Activated T-helper 9 cell treated with anti-CD3 and anti-CD28 coated beads, Interleukin-2, amount 50 U/mL, for 16 hours (primary cell): ENCODE results near the gene PGGHG.
A peak's percentile ranks its signal among the peaks of the same experiment; 100 is the strongest.

Experiments
- DNase-seq: peaks from one replicate; pipeline ENCODE4 v3.0.0-alpha.2; 2020; ENCODE audit warnings: low read depth

PGGHG gene

GRCh38 chr11:285021-285893 is 3.7 kb upstream of the PGGHG start:
- DNase-seq, result no peak

- DNase-seq, result no peak
These were observed 3.1 kb upstream of the PGGHG start for GRCh38 chr11:285894-286220.

GRCh38 chr11:286977-287820 is 1.7 kb upstream of the PGGHG start:
- peak; percentile 45 for DNase-seq

DNA sequence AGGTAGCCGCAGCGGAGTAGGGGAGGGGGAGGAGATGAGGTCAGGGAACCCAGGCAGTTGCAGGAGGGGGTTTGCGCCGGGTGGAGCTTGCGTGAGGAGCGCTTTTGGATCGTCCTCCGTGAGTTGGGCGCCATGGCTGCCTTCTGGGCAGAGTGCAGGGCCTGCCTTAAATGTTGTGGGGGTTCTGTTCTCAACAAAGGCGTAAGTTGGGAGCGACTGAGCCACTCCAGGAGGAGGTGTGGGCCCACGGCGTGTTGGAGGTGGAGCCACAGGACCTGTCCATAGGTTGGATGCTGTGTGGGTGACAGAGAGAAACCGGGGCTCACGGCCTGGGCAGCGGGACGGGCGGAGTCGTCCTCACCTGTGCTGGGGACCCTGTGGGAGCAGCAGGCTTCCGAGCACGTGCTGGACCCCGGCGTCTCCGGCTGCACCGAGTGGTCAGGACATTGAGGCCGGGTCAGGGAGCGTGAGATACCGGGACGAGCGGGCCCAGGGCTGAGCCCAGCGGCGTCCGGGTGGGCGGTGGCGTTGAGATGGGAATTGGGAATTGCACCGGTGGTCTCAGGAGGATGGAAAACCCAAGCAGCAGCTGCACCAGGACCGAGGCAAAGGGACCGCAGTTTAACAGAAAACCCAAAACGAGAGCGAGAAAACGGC is 977 bp upstream of the PGGHG start:
- no peak for DNase-seq

GRCh38 chr11:289398-289711 is 429 bp downstream of the PGGHG start:
- no peak for DNase-seq

GRCh38 chr11:289712-290620 is 1.0 kb downstream of the PGGHG start:
- no peak for DNase-seq

GRCh38 chr11:290621-291231 is 1.8 kb downstream of the PGGHG start:
- no peak for DNase-seq

- DNase-seq, result no peak
These were observed 2.6 kb downstream of the PGGHG start for GRCh38 chr11:291281-292210.

GRCh38 chr11:292211-293121 is 3.5 kb downstream of the PGGHG start:
- DNase-seq, result no peak

DNA sequence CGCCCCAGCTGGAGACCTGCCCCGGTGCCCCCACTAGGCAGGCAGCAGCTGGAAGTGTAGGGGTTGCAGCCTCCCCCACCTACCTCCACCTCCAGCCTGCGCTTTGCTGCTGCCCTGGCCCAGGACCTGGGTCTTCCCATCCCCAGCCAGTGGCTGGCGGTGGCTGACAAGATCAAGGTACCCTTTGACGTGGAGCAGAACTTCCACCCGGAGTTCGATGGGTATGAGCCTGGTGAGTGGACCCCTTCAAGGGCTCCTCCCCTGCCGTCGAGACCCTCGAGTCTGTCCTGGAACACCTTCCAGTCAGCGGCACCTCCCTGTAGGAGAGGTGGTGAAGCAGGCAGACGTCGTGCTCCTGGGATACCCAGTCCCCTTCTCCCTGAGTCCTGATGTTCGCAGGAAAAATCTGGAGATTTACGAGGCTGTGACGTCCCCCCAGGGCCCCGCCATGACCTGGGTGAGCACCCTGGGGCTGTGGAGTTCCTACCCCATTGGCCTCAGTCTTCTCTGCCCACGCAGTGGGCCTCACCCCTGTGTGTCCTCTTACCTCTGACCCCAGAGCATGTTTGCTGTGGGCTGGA is 4.4 kb downstream of the PGGHG start:
- no peak for DNase-seq

DNA sequence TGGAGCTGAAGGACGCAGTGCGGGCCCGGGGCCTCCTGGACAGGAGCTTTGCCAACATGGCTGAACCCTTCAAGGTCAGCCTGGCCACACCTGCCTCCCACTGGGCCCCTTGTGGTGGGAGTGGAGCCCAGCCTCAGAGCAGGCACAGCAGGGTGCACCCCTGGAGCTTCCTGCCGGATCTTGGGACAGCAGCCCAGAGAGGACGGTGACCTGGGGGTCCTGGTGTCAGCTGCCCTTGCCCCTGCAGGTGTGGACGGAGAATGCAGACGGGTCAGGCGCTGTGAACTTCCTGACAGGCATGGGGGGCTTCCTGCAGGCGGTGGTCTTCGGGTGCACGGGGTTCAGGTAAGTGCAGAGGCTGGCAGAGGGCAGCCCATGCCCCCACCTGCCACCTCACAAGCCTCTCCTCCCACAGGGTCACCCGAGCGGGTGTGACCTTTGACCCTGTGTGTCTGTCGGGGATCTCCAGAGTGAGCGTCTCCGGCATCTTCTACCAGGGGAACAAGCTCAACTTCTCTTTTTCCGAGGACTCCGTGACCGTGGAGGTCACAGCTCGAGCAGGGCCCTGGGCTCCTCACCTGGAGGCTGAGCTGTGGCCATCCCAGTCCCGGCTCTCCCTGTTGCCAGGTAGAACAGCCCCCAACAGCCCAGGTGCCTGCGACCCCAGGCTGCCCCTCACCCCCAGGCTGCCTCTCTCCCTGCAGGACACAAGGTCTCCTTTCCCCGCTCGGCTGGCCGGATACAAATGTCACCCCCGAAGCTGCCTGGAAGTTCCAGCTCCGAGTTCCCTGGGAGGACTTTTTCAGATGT is 5.1 kb downstream of the PGGHG start:
- DNase-seq, result no peak

DNA sequence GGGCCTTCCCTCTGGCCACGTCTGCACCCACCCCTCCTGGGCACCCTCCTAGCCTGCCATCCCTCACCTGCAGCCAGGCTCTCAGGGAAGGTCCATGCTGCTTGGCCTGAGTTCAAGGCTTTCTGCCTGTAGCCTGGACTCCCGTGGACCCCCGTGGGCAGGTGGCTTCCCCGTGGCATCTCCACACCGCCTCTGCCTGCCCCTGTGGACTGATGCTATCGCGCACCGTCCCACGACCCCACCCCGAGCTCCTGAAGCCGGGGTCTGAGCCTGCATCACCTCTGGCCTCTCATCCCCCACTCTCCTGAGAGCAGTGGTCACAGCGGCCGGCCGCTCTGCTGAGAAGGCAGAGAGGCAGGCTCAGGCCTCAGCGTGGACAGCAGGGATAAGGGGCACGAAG is 5.9 kb downstream of the PGGHG start:
- DNase-seq, result no peak

GRCh38 chr11:295351-296170 is 6.6 kb downstream of the PGGHG start:
- DNase-seq, result no peak

DNA sequence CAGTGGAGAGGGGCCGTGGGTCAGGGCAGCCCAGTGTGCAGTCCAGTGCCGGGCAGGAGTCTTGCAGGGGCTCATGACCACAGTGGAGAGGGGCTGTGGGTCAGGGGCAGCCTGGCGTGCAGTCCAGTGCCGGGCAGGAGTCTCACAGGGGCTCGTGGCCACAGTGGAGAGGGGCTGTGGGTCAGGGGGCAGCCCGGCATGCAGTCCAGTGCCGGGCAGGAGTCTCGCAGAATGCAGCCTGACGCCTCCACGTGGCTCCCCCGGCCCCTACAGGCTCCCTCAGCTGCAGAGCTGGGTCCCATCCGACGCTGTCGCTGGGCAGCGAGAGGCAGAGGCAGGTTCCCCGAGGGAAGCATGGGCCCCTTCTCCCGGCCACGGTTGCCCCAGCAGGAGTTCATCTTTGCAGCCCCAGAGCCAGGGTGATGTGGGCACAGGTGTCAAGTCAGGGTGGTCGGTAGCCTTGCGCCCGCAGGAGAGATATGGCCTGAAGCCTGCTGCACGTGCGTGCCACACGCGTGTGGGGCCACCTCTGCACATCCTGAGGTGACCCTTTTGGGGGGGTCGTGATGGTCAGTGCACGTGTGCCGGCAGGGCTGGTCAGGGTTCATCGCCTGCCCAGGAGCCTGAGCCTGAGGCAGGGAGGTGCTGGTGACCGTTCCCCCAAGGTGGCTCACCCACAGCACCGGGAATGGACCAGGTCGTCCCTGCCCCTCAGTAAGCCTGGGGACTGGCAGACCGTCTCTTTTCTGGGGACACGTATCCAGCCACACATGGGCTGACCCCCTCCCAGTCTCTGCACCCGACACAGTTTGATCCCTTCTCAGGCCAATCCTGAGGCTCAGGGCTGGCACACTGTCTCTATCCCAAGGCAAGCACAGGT is 7.5 kb downstream of the PGGHG start:
- no peak for DNase-seq

DNA sequence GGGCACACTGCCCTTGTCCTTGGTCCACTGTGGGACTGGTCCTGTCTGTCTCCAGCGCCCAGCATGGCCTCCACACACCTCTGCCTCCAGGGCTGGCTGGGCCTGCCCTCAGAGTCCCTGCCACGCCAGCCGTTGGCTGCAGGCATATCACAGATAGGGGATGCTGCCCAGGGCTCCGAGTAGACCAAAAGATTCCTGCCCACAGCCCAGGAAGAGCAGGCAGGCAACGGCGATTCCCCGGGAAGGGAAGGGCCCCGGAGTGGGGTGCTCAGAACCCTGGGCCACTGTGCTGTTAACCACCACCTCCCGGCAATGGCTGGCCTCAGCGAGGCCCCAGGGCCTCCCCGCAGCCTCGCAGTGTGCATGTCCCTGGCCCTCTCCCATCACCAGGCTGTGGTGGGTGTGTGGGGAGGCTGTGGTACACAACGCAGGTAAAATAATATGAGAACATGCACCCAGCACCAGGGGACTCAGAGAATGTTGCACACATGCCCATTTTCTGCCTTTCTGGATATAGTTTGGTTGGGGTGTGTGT is 8.2 kb downstream of the PGGHG start:
- DNase-seq, result no peak
